Esophagus squamous epithelium (tissue), 4 donors: ENCODE results near the gene ASCL2.

Source experiments
- POLR2A ChIP-seq, 4 donors: fragments of 450-650 bp; IDR thresholded peaks; one replicate each; pipeline ENCODE4 v1.6.1; 2017; ENCODE audit warnings: antibody characterized with exemption in 4 of 4, mild to moderate bottlenecking in 4 of 4, moderate library complexity in 3 of 4
- TF ChIP-seq, protein P1 (sequence below), 6 experiments: fragments of 450-650 bp in 4 of 6; fragments of 200-600 bp in 2 of 6; sonication (generic) in 2 of 6; IDR thresholded peaks; one replicate each; pipeline ENCODE4 v1.5.1; 2016 to 2019; ENCODE audit warnings: antibody characterized with exemption in 6 of 6, mild to moderate bottlenecking in 4 of 6, moderate library complexity in 4 of 6

GRCh38 chr11:2272946-2273280 lies 2.5 kb upstream of the ASCL2 start:
- TF ChIP-seq, protein P1, sequence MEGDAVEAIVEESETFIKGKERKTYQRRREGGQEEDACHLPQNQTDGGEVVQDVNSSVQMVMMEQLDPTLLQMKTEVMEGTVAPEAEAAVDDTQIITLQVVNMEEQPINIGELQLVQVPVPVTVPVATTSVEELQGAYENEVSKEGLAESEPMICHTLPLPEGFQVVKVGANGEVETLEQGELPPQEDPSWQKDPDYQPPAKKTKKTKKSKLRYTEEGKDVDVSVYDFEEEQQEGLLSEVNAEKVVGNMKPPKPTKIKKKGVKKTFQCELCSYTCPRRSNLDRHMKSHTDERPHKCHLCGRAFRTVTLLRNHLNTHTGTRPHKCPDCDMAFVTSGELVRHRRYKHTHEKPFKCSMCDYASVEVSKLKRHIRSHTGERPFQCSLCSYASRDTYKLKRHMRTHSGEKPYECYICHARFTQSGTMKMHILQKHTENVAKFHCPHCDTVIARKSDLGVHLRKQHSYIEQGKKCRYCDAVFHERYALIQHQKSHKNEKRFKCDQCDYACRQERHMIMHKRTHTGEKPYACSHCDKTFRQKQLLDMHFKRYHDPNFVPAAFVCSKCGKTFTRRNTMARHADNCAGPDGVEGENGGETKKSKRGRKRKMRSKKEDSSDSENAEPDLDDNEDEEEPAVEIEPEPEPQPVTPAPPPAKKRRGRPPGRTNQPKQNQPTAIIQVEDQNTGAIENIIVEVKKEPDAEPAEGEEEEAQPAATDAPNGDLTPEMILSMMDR (IDR thresholded peaks at IDR 0.05), result no peak
- TF ChIP-seq POLR2A (IDR thresholded peaks at IDR 0.05), result no peak
